SK-N-SH treated with all-trans-retinoic acid at 6 μM for 48 hours (cell line): ENCODE measurements around the gene ELFN2.

Experiments
- ESRRG ChIP-seq: fragments of 250-450 bp; sonication (Bioruptor Pico); IDR thresholded peaks from 2 replicates; pipeline ENCODE4 v1.6.1; 2021; ENCODE audit warnings: mild to moderate bottlenecking
- OSR1 ChIP-seq: fragments of 250-450 bp; sonication (Bioruptor Pico); IDR thresholded peaks from 2 replicates; pipeline ENCODE4 v1.8.0; 2022; ENCODE audit warnings: moderate library complexity, mild to moderate bottlenecking, inconsistent platforms
- TF ChIP-seq, protein P1 (sequence below): fragments of 250-450 bp; sonication (Bioruptor Pico); IDR thresholded peaks from 2 replicates; pipeline ENCODE4 v1.8.0; 2021; ENCODE audit warnings: low read depth, mild to moderate bottlenecking, moderate library complexity, borderline replicate concordance

GRCh38 chr22:37356922-37357321 is 70.4 kb downstream of the ELFN2 start:
- TF ChIP-seq OSR1 (CRISPR knock-in tag), result no peak
- TF ChIP-seq, protein P1, sequence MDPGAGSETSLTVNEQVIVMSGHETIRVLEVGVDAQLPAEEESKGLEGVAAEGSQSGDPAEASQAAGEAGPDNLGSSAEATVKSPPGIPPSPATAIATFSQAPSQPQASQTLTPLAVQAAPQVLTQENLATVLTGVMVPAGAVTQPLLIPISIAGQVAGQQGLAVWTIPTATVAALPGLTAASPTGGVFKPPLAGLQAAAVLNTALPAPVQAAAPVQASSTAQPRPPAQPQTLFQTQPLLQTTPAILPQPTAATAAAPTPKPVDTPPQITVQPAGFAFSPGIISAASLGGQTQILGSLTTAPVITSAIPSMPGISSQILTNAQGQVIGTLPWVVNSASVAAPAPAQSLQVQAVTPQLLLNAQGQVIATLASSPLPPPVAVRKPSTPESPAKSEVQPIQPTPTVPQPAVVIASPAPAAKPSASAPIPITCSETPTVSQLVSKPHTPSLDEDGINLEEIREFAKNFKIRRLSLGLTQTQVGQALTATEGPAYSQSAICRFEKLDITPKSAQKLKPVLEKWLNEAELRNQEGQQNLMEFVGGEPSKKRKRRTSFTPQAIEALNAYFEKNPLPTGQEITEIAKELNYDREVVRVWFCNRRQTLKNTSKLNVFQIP (CRISPR knock-in tag), result no peak
- no peak for TF ChIP-seq ESRRG (CRISPR knock-in tag)
